GM10847 (cell line): Measurements from ENCODE around the gene CACNA1D.

Source experiments
- POLR2A ChIP-seq: IDR thresholded peaks from 2 replicates; pipeline ENCODE4 v1.6.1; 2011; ENCODE audit not compliant: insufficient read length; ENCODE audit errors: extremely low read depth

CACNA1D gene

DNA sequence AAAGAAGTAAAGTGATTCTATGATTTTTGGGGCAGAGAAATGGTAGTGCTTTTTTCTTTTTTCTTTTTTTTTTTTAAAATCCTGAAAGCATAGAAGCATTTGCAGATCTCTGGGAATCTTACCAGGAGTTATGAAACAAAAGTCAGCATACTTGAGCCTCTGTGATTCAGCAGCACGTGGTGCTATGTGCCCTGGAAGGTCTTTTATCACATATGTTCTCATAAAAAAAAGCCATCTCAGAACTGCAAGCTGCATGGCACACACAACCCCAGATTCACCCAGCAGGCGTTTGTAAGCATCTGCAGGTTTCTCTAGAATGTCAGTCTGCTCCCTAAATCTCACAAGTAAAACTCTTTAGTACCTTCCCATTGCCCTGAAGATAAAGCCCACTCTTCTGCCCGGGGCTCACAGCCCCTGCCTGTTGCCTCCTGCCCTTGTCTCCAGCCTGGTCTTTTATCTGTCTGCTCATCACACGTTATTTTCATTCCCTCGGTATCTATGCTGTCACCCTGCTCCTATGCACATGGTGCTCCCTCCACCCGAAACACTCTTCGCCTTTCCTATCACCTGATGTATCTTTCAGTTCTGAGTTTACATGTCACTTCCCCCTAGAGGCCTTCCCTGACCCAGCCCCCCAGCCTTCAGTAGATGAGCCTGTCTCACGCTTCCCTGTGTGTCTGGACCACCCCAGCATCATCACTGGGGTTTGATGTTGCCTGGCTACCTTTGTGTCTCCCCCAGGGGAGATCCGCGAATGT is 279.4 kb downstream of the CACNA1D start:
- no peak for TF ChIP-seq POLR2A

DNA sequence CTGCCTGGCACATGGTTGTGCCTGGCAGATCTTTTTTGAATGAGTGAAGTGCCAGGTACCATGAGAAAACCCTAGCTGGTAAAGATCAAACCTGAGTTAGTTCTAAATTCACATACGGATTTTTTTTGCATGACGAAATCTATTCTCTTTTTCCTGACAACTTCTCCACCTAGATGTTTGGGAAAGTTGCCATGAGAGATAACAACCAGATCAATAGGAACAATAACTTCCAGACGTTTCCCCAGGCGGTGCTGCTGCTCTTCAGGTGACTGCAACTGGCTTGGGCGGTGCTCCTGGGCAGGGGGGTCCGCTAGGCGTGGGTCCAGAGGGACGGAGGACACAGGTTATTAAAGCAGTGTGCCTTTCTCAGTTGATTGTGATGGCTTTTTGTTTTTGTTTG is 280.0 kb downstream of the CACNA1D start:
- TF ChIP-seq POLR2A: no peak

DNA sequence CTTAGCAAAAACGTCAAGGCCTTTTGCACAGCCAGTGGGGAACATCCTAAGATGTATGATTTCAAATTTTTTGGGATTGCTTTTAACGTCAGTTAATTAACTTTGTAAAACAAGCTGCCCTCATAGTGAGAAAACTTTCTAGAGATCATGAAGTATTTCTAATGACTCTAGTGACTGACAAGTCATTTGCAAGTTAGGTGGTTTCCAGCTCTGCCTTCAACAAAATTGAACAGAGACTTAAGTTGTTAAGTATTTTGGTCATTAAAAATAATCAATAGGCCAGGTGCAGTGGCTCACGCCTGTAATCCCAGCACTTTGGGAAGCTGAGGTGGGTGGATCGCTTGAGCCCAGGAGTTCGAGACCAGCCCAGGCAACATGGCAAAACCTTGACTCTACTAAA is 280.6 kb downstream of the CACNA1D start:
- TF ChIP-seq POLR2A: no peak

DNA sequence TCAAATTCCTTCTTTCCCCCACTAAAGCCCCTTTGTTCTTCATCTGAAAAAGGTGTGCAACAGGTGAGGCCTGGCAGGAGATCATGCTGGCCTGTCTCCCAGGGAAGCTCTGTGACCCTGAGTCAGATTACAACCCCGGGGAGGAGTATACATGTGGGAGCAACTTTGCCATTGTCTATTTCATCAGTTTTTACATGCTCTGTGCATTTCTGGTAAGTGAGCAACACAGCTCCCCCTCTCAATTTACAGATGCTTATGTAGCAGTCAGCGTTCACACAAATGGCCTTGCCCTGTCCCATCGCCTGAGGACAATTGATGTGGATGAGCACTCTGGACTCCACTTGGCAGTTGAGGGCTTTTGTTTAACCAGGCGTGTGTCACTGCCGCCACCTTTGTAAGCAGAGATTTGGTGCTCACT is 281.4 kb downstream of the CACNA1D start:
- no peak for TF ChIP-seq POLR2A

DNA sequence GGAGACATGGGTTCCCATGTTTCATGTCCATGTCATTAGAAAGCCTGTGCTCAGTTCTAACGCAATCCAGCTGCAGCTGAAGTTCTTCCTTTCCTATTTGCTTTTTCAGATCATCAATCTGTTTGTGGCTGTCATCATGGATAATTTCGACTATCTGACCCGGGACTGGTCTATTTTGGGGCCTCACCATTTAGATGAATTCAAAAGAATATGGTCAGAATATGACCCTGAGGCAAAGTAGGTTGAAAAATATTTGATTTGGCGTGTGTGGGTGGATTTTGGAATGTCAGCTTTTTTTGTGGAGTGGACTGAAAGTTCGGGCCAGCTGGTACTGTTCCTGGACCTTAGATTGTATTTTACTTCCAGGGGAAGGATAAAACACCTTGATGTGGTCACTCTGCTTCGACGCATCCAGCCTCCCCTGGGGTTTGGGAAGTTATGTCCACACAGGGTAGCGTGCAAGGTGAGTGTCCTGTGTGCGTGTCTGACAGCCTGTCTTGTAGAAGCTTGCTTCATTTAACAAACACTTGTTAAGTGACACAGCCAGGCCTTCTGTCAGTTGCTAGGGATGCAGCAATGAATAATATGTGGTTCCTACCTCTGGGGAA is 282.2 kb downstream of the CACNA1D start:
- no peak for TF ChIP-seq POLR2A

DNA sequence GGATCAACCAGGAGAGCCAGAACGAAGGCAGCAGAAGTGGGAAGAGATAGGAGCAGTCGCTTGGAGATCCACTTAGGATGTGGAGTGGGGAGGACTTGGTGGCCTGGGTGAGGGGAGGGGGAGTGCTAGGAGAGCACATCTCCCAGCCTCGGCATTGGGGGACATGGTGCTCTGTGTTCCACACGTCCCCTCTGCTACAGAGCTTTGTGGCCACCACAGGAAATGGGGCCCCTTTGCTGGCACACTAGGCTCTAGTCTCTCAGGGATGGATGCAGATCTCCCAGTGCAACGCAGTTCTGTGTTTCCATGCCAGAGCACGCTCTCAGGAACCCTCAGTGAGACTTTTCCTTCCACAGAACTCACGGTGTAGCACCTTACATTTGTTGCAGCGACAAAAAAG is 283.1 kb downstream of the CACNA1D start:
- TF ChIP-seq POLR2A: no peak

DNA sequence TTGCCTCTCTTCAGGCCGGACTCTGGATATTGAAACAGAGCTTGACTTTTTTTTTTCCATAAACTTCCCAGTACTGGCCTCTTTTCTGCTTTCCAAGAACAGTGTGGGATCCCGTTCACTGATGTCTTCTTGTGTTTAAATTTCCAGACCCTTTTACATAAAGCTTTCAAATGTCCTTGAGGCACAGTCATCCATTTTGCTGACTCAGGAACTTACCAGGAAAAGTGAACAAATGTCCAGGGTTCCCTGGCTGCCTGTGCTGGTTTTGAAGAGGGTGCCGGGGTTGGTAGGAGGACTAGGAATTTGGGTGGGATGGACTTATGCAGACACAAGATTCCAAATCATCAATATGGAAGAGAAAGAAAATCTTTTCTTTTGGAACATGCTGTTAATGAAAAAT is 283.7 kb downstream of the CACNA1D start:
- no peak for TF ChIP-seq POLR2A

DNA sequence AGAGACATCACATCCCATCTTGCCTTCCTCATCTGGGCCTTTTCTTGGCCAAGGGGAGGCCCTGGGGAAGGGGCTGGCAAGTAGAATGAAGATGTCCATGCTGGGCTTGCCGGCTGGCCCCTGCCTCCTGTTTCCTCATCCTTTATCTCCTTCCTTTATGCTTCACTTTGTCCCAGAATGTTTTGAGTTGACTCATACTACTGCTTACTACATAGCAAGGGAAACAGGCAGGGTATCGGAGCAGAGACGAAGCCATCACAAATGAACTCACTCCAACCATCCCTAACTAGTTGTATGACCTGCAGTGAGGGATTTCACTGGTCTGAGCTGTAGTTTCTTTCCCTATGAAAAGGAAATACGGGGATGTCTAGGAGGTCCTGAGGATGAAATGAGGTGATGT is 285.8 kb downstream of the CACNA1D start:
- TF ChIP-seq POLR2A: no peak

DNA sequence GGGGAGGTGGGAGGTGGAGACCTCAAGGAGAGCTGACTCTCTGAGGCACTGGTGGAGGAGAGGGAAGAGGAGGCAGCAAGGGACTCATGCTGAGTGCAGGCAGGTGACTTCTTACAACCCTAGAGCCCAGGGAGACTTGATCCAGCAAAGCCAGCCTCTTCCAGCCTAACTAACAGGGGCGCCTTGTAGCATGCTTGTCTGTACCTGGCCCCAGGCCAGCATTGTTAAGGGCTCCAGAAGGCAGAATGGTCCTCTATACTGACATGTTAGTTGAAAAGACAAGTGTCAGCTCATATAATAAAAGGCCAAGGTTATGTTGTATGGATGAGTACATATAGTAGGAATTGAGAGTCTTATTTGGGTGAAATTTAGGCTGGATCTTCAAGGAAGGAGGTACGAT is 286.4 kb downstream of the CACNA1D start:
- TF ChIP-seq POLR2A: no peak

DNA sequence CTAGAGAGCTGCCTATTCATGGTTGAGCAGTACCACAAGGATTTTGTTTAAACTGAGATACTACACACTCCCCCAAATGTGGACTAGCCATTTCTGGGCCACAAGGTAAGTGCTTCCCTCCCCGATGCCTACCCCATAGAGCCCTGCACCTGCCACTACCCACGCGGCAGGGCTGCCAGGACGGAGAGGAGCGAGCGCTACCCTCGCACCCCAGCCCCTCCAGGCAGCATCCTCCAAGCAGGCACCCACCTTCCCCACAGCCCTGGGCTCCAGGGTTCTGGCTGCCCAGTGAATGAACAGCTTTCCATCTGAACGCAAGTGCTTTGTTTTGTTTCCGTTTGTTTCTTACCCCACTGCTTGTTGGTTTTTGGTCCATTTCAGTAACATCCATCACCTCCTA is 292.6 kb downstream of the CACNA1D start:
- TF ChIP-seq POLR2A: no peak

DNA sequence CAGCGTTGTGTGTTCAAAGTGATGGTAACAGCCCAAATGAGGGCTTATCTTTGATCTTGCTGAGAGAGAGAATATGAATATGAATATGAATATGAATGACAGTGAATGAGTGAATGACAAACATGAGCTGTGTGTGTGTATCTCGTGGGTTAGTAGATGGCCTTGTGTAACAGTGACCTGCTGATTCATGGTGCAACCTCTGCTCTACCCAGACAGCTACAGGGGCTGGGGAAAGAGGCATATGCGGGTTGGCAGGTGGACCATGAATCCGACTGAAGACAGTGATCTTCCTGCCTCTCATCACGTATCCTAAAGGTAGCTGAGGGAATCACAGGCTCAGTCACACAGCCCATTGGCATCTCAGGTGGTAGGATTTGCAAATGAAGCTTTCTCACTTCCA is 293.6 kb downstream of the CACNA1D start:
- TF ChIP-seq POLR2A: no peak

DNA sequence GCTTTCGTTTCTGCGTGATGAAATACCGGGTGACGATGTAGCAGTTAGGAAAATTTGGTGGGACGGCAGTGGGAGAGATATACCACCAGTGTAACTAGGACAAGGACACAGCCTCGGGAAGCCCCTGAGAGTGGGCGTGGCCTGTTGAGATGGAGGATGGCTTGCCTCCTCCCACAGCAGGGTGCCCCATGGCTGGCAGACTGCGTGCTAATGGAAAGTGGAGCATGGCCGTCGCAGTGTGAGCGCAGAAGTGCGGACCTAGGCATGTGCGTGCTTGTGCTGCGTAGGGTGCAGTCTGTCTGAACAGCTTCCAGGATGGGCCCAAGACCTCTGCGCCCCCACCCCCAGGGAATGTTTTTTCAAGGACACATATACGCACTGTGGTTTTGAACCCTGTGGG is 295.0 kb downstream of the CACNA1D start:
- no peak for TF ChIP-seq POLR2A

DNA sequence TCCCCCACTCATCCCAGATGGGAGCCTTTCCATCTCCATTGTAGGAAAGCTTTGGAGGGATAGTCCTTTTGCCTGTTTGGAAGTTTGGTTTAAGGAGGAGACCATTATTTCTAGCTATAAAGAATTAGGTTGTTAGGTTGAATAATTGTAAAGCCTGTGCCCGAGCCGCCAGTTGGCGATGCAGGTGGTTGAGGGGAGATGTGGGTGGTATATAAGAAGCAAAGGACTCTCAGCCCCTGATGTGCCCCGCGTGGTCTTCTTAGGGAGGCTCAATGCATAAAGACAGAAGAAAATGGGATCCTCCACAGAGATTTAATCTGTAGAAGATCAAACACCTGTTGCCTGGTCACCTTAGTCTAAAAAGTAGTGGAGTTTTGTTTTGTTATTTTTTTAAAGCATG is 296.1 kb downstream of the CACNA1D start:
- no peak for TF ChIP-seq POLR2A

DNA sequence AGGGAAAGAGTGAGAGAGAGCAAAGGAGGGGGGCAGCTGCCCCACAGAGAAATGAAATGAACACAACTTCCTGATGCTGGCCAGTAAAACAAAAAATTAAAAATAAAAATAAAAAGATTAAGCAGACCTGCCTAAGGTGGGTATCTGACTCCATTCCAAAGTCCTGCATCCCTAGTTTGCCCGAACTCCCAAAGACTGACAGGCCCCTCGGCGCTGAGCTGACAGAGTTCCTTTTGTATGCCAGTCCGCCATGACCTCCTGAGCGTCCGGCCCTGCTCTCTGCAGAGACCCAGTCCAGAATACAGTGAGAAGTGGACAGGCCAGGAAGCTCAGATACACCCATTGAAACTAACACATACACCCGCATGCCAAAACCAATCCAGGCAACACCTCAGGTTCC is 296.9 kb downstream of the CACNA1D start:
- TF ChIP-seq POLR2A: no peak

DNA sequence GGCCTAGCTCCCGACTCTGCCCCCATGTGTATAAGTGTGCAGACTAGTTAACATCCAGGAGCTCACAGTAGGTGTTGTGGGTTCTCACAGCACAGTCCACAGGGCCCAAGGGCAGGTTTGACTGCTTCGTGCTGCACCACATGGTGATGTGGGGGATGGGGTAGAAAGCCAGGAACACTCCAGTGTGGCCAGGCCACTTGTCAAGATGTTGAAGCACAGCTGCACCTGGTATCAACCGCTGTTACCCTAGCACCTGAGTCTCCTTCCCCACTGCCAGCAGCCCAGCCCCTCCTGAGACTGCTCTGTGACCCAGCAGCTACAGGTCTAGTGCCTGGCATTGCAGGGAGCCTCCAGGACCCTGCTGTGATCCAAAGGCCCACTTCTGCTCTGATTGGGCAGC is 298.5 kb downstream of the CACNA1D start:
- no peak for TF ChIP-seq POLR2A

DNA sequence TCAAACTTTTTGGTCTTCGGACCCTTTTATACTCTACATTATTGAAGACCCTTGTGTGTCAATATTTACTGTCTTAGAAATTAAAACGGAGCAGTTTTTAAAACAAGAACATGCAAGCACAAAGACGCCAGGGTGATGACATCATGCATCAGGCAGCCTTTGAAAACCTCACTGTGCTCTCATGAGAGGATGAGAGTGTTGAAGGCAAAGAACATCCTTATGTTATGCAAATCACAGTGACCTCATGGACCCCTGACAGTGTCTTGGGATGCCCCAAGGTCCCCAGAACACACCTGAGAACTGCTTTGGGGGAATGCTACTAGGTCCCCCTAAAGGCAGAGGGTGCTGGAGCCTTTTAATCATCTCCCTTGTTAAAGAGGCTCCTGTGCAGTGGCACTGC is 300.2 kb downstream of the CACNA1D start:
- no peak for TF ChIP-seq POLR2A

DNA sequence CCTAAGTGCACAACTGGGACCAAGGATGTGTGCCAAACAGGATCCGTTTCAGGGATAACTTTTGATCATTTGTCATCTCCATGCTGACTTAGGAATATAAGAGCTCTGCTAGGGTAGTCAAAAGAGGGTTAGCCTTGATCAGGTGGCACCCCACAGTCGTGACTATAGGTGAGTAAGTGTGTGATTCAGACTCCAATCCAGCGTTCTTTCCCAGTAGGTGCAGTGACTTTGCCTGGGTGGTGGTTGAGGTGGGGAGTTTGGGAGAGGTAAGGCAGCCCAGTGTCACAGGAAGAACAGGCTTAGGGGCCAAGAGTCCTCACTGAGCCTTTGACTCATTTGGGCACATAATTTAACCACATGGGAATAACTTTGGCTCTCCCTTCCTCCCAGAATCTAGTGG is 300.8 kb downstream of the CACNA1D start:
- no peak for TF ChIP-seq POLR2A
